Thymus (tissue), 11 donors: Measurements from ENCODE around the gene KCNMA1. TPM values are rescaled to one million over a fixed set of nuclear protein-coding genes. Genes with fewer than 3 reads are reported as not detected.

ENCODE experiments used
- DNase-seq, 9 donors: peaks; one replicate each; pipeline ENCODE4 v3.0.0-alpha.2; 2013; ENCODE audit warnings: low spot score in 9 of 9, low read depth in 6 of 9, missing footprints in 1 of 9
- H3K27ac ChIP-seq, 2 donors: one replicate each; pipeline ENCODE4 v1.5.1; 2013; ENCODE audit warnings: control low read depth in 1 of 2, low read depth in 1 of 2, low read length in 1 of 2, mild to moderate bottlenecking in 1 of 2, moderate library complexity in 1 of 2
- H3K27me3 ChIP-seq, 2 donors: one replicate each; pipeline ENCODE4 v1.5.1; 2013; ENCODE audit warnings: low read length in 1 of 2; ENCODE audit not compliant: control insufficient read depth in 2 of 2, insufficient read depth in 1 of 2
- H3K36me3 ChIP-seq, 2 donors: one replicate each; pipeline ENCODE4 v1.5.1; 2013; ENCODE audit warnings: low read length in 1 of 2, mild to moderate bottlenecking in 1 of 2, moderate library complexity in 1 of 2; ENCODE audit not compliant: control insufficient read depth in 2 of 2, insufficient read depth in 2 of 2
- H3K4me1 ChIP-seq, 2 donors: one replicate each; pipeline ENCODE4 v1.5.1; 2013; ENCODE audit warnings: low read length in 2 of 2; ENCODE audit not compliant: control insufficient read depth in 2 of 2, insufficient read depth in 2 of 2
- H3K4me3 ChIP-seq, 2 donors: one replicate each; pipeline ENCODE4 v1.5.1; 2013; ENCODE audit warnings: low read length in 2 of 2, control low read depth in 1 of 2, mild to moderate bottlenecking in 1 of 2
- H3K9me3 ChIP-seq, 2 donors: one replicate each; pipeline ENCODE4 v1.5.1; 2013; ENCODE audit warnings: low read length in 1 of 2, mild to moderate bottlenecking in 1 of 2; ENCODE audit not compliant: control insufficient read depth in 2 of 2, insufficient read depth in 1 of 2
- WGBS: extraction: QIAGEN DNeasy Blood & Tissue Kit; methylation state at CpG from one replicate; pipeline ENCODE4 v1.1.7; 2013; 5-methylcytosine and 5-hydroxymethylcytosine counted together
- polyA plus RNA-seq: library from polyadenylated mRNA; stranded (reverse); fragments of 200-250 nt; gene quantifications from one replicate; pipeline ENCODE4 v1.2.3, GENCODE V29; 2013
- total RNA-seq: library from RNA; stranded (reverse); fragments of 120-200 nt; gene quantifications from one replicate; pipeline ENCODE4 v1.2.4, GENCODE V29; 2013
- donor health status: healthy.

KCNMA1 gene
- total and polyA plus RNA-seq, 2 donors = 1.9 to 12.9 TPM

- Histone ChIP-seq H3K27me3 (no peaks in the 10 kb centered on the region), H3K36me3 (no peaks in the 10 kb centered on the region), H3K27ac (no peak overlapping the region), H3K4me1 (no peaks in the 10 kb centered on the region), H3K9me3 (no peaks in the 10 kb centered on the region), H3K4me3 (no peak overlapping the region)
- DNase-seq = no peak
- WGBS = 79% methylated on average over 3 of the region's 3 CpGs
Measured at GRCh38 chr10:77192402-77192801, 445.2 kb downstream of the KCNMA1 start.

GRCh38 chr10:77191324-77192049 is 446.1 kb downstream of the KCNMA1 start:
- Histone ChIP-seq H3K27me3 (no peaks in the 10 kb centered on the region), H3K9me3 (no peaks in the 10 kb centered on the region), H3K27ac (no peak overlapping the region), H3K4me3 (no peak overlapping the region), H3K36me3 (no peaks in the 10 kb centered on the region), H3K4me1 (no peaks in the 10 kb centered on the region)
- DNase-seq = no peak
- 77% methylated on average over 5 of the region's 5 CpGs for WGBS

- Histone ChIP-seq H3K27ac (no peak overlapping the region), H3K27me3 (no peaks in the 10 kb centered on the region), H3K4me1 (no peaks in the 10 kb centered on the region), H3K4me3 (no peak overlapping the region), H3K36me3 (no peaks in the 10 kb centered on the region), H3K9me3 (no peaks in the 10 kb centered on the region)
- DNase-seq = no peak
- 38% methylated on average over 1 of the region's 1 CpG for WGBS
Measured at GRCh38 chr10:77190291-77190690, 447.3 kb downstream of the KCNMA1 start.

GRCh38 chr10:77189520-77189919 is 448.1 kb downstream of the KCNMA1 start:
- H3K9me3 ChIP-seq = no peaks in the 10 kb centered on the region
- H3K36me3 ChIP-seq = no peaks in the 10 kb centered on the region
- H3K4me1 ChIP-seq = no peaks in the 10 kb centered on the region
- H3K4me3 ChIP-seq = no peak overlapping the region
- no peak for DNase-seq
- H3K27ac ChIP-seq = no peak overlapping the region
- no peaks in the 10 kb centered on the region for H3K27me3 ChIP-seq
- WGBS = 91% methylated on average over 4 of the region's 4 CpGs

- WGBS = 94% methylated on average over 4 of the region's 4 CpGs
- Histone ChIP-seq H3K9me3 (no peaks in the 10 kb centered on the region), H3K4me3 (no peak overlapping the region), H3K4me1 (no peaks in the 10 kb centered on the region), H3K27ac (no peak overlapping the region), H3K27me3 (no peaks in the 10 kb centered on the region), H3K36me3 (no peaks in the 10 kb centered on the region)
- no peak for DNase-seq
Measured at GRCh38 chr10:77189075-77189474, 448.5 kb downstream of the KCNMA1 start.

- Histone ChIP-seq H3K27me3 (no peaks in the 10 kb centered on the region), H3K36me3 (no peaks in the 10 kb centered on the region), H3K4me3 (no peak overlapping the region), H3K9me3 (no peaks in the 10 kb centered on the region), H3K27ac (no peak overlapping the region), H3K4me1 (no peaks in the 10 kb centered on the region)
- no peak for DNase-seq
Measured at GRCh38 chr10:77188521-77188920, 449.1 kb downstream of the KCNMA1 start.

GRCh38 chr10:77188000-77188395 is 449.6 kb downstream of the KCNMA1 start:
- H3K27me3 ChIP-seq = no peaks in the 10 kb centered on the region
- H3K9me3 ChIP-seq = no peaks in the 10 kb centered on the region
- no peak for DNase-seq
- no peaks in the 10 kb centered on the region for H3K4me1 ChIP-seq
- H3K4me3 ChIP-seq = no peak overlapping the region
- WGBS = 90% methylated on average over 1 of the region's 1 CpG
- no peak overlapping the region for H3K27ac ChIP-seq
- H3K36me3 ChIP-seq = no peaks in the 10 kb centered on the region

GRCh38 chr10:77187376-77187999 is 450.1 kb downstream of the KCNMA1 start:
- 89% methylated on average over 9 of the region's 9 CpGs for WGBS
- DNase-seq = no peak
- no peaks in the 10 kb centered on the region for H3K4me1 ChIP-seq
- H3K27me3 ChIP-seq = no peaks in the 10 kb centered on the region
- no peaks in the 10 kb centered on the region for H3K9me3 ChIP-seq
- H3K27ac ChIP-seq = no peak overlapping the region
- no peaks in the 10 kb centered on the region for H3K36me3 ChIP-seq
- H3K4me3 ChIP-seq = no peak overlapping the region

GRCh38 chr10:77186936-77187335 is 450.7 kb downstream of the KCNMA1 start:
- 74% methylated on average over 3 of the region's 3 CpGs for WGBS

More at GRCh38 chr10:77186936-77187335, 450.7 kb downstream of the KCNMA1 start:
- H3K36me3 ChIP-seq = no peaks in the 10 kb centered on the region
- H3K4me3 ChIP-seq = no peak overlapping the region
- H3K9me3 ChIP-seq = no peaks in the 10 kb centered on the region
- H3K27ac ChIP-seq = no peak overlapping the region
- no peaks in the 10 kb centered on the region for H3K4me1 ChIP-seq
- no peak for DNase-seq
- H3K27me3 ChIP-seq = no peaks in the 10 kb centered on the region
